D721Med (cell line): Measurements from ENCODE around the gene MEGF10.

Experiments
- DNase-seq: peaks from one replicate; pipeline ENCODE4 v3.0.0; 2011; ENCODE audit warnings: low spot score; ENCODE audit not compliant: insufficient read length
- FAIRE-seq: peaks from 2 replicates; lab custom pipeline; 2011; peaks lifted over from hg19 to GRCh38; lab: Jason Lieb, UNC
- TF ChIP-seq, protein P1 (sequence below): IDR thresholded peaks from 2 replicates; pipeline ENCODE4 v1.5.1; 2012; ENCODE audit warnings: mild to moderate bottlenecking, control low read depth; ENCODE audit not compliant: insufficient read depth; ENCODE audit errors: missing control alignments

MEGF10 gene

GRCh38 chr5:127472700-127473099 is 182.1 kb downstream of the MEGF10 start:
- TF ChIP-seq, protein P1, sequence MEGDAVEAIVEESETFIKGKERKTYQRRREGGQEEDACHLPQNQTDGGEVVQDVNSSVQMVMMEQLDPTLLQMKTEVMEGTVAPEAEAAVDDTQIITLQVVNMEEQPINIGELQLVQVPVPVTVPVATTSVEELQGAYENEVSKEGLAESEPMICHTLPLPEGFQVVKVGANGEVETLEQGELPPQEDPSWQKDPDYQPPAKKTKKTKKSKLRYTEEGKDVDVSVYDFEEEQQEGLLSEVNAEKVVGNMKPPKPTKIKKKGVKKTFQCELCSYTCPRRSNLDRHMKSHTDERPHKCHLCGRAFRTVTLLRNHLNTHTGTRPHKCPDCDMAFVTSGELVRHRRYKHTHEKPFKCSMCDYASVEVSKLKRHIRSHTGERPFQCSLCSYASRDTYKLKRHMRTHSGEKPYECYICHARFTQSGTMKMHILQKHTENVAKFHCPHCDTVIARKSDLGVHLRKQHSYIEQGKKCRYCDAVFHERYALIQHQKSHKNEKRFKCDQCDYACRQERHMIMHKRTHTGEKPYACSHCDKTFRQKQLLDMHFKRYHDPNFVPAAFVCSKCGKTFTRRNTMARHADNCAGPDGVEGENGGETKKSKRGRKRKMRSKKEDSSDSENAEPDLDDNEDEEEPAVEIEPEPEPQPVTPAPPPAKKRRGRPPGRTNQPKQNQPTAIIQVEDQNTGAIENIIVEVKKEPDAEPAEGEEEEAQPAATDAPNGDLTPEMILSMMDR: no peak
- FAIRE-seq (no peak), DNase-seq (no peak)

DNA sequence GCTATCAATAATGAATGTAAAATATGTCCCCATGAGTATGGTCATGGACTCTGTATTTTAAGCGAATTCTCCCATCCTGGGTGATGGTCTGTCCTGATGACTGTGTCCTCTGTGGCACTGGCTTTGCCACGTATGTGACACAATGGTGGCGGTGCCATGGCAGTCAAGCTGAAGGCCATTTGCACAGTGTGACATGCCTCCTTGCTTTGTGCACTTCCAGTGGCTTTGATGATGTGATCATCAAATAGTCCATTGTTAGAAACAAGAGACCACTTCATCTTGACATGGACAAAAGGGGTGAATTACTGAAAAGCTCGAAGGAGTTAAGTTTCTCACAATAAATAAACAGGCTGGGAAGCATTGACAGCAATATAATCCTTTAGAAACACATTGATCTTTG is 195.9 kb downstream of the MEGF10 start:
- TF ChIP-seq, protein P1: no peak
- DNase-seq: no peak
- FAIRE-seq: no peak

DNA sequence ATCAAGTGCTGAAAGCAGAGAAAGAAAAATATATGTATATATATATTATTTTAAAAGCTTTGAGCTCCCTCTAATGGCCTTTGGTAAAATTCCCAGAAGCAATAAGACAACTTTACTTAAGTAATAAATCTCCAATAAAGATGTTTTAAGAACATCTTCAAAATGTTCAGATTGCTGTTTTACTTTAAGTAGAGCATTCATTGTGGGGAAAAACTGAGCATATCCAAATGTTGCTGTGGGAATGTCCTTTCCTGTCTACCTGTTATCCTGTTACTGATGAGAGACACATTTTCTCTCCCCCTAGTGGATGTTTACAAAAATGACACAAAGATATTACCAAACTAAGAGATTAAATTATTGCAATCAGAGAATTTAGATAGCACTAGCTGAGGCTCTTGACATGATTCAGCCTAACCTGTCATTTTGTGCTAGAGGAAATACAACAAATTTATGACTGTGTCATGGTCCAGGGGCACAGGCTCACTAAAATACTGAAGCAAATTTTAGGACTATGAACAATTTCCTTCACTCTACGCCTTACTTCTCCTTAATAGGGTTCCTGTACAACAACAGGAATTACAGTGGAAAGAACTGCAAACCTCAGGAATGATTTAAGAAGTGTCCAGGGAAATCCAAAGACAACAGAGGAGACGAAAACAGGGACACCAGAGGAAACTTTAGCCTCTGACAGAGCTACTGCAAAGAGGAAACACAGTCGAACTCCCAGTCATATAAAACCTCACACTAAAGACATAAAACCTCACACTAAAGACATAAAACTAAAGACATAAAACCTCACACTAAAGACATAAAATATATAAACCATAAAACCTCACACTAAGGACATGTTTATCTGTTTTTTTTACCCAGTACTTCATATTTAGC is 202.5 kb downstream of the MEGF10 start:
- TF ChIP-seq, protein P1: peak; percentile 63
- DNase-seq (no peak), FAIRE-seq (peak; percentile 89)

GRCh38 chr5:127498548-127498947 is 208.0 kb downstream of the MEGF10 start:
- TF ChIP-seq, protein P1: no peak
- FAIRE-seq: no peak
- no peak for DNase-seq

DNA sequence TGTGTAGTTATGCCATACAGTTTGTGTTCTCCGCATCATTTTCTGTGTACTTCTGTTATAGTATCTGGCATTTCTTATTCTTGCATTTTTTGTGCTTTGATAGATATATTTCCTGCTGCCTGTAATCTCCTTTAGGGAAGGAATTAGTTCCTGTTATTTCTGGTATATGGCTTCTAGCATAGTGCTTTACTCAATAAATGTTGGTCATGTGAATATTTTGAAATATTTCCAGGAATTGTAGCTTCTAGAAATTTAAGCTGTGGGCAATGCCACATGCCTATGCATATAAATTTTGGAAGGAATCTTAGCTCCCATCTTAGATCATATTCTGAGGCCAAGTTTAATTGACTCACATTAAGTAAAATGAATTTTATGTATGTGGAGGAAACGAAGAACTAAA is 215.3 kb downstream of the MEGF10 start:
- TF ChIP-seq, protein P1: no peak
- FAIRE-seq (no peak), DNase-seq (no peak)

DNA sequence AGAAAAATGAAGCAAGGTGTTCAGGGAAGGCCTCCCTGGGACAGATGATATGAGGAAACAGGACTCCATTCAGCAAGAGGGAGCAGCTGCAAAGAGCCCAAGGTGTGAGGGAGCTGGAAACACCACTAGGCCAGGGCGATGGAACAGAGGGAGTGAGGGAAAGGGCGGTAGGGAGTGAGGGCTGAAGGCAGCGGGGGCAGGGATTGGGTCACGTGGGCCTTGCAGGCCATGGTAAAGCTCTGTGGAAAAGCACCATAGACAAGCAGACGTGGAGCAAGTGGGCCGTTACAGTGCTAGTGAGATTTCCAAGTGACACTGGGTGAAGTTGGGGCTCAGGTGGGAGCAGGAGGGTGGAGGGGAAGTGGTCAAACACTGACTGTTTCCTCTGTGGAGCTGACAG is 216.0 kb downstream of the MEGF10 start:
- no peak for DNase-seq

More for the DNA sequence above, 216.0 kb downstream of the MEGF10 start:
- TF ChIP-seq, protein P1: no peak
- no peak for FAIRE-seq
